Testis (tissue), 3 donors: Measurements from ENCODE around the gene NPAS3. TPM values are rescaled to one million over a fixed set of nuclear protein-coding genes. Genes with fewer than 3 reads are reported as not detected.

Experiments used
- DNase-seq: peaks from one replicate; pipeline ENCODE4 v3.0.0-alpha.2; 2019
- H3K27ac ChIP-seq, 2 donors: fragments of 200-600 bp; sonication (generic); one replicate each; pipeline ENCODE4 v1.5.1; 2019
- H3K27me3 ChIP-seq: fragments of 200-600 bp; sonication (generic); one replicate; pipeline ENCODE4 v1.5.1; 2019
- H3K36me3 ChIP-seq: fragments of 200-600 bp; sonication (generic); one replicate; pipeline ENCODE4 v1.5.1; 2017; ENCODE audit warnings: low read depth; ENCODE audit errors: missing control alignments
- H3K4me1 ChIP-seq: fragments of 200-600 bp; sonication (generic); one replicate; pipeline ENCODE4 v1.5.1; 2019
- H3K4me3 ChIP-seq, 2 donors: fragments of 200-600 bp; sonication (generic); one replicate each; pipeline ENCODE4 v1.5.1; 2017 to 2019
- H3K9me3 ChIP-seq: fragments of 200-600 bp; sonication (generic); one replicate; pipeline ENCODE4 v1.5.1; 2017
- CTCF ChIP-seq, 3 experiments: fragments of 450-650 bp in 2 of 3; fragments of 200-600 bp in 1 of 3; sonication (generic) in 1 of 3; IDR thresholded peaks; one replicate each; pipeline ENCODE4 v1.5.1; 2016 to 2019; ENCODE audit warnings: antibody characterized with exemption in 3 of 3, mild to moderate bottlenecking in 2 of 3, moderate library complexity in 1 of 3
- POLR2A ChIP-seq: fragments of 450-650 bp; IDR thresholded peaks from one replicate; pipeline ENCODE4 v1.6.1; 2017; ENCODE audit warnings: antibody characterized with exemption, mild to moderate bottlenecking, moderate library complexity
- WGBS, 2 donors: methylation state at CpG; one replicate each; pipeline ENCODE4 v1.1.5; 2018; 5-methylcytosine and 5-hydroxymethylcytosine counted together
- intact Hi-C: fragments of 100-400 bp; cut with DNase I; formaldehyde crosslinking; loops from one replicate; pipeline ENCODE4 v1.15.1; 2023; ENCODE audit warnings: low total_unique reads
- polyA plus RNA-seq: library from polyadenylated mRNA; stranded (reverse); fragments of 350-450 nt; fragmentation: Illumina TruSeq; extraction: RNeasy Lipid Tissue Mini Kit (QIAGEN cat#74804); gene quantifications from one replicate; pipeline ENCODE4 v1.2.3, GENCODE V29; 2014; ENCODE audit warnings: low read depth, low replicate concordance; ENCODE audit not compliant: insufficient read depth
- total RNA-seq, 2 donors: library from RNA; depleted of rRNA; stranded (reverse); fragments of >200 nt; gene quantifications; one replicate each; pipeline ENCODE4 v1.2.3, GENCODE V29; 2016

The NPAS3 gene
- total and polyA plus RNA-seq, 3 donors from 2014 or later: 1.1 to 3.7 (median 1.8) TPM

DNA sequence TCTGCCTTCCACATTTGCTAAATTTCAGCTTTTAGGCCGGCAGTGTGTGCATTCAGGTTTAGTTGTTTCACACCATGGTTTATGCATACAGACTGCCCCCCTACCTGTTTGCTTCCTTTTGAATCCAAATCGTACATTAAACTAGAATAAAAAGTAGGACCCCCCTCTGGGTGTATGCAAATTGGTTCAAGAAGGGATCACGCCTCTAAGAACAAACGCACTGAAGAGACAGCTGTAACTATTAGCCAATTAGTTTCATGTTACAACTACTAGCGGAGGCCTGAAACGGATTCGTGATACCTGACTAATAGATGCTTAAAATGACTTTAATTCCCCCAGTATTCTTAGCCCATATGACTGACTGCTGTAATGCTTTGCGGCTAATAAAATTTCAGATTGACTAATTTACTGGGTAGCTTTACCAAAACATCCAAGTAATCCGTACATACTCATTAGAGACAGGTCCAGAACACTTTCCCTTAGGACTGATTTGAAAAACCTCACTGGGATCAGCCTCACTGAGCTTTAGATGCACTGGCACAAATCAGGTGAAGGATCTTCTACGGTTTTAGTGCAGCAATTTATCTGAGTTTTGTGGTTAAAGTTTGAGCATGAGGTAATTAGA is 411.8 kb downstream of the NPAS3 start:
- Histone ChIP-seq H3K27me3 (no peaks in the 10 kb centered on the region), H3K36me3 (no peaks in the 10 kb centered on the region), H3K4me3 (no peak overlapping the region), H3K4me1 (no peaks in the 10 kb centered on the region), H3K27ac (no peak overlapping the region), H3K9me3 (no peaks in the 10 kb centered on the region)
- TF ChIP-seq CTCF (IDR thresholded peaks at IDR 0.05) (no peak), POLR2A (no peak)
- DNase-seq: no peak
- intact Hi-C loops: no loop called here
- WGBS, 2 donors: 84 to 91% methylated on average over 10 of the region's 10 CpGs

GRCh38 chr14:33352821-33353220 is 414.1 kb downstream of the NPAS3 start:
- Histone ChIP-seq H3K4me3 (no peak overlapping the region), H3K4me1 (no peaks in the 10 kb centered on the region), H3K27me3 (no peaks in the 10 kb centered on the region), H3K27ac (no peak overlapping the region), H3K9me3 (no peaks in the 10 kb centered on the region), H3K36me3 (no peaks in the 10 kb centered on the region)
- no peak for TF ChIP-seq CTCF (IDR thresholded peaks at IDR 0.05)
- no peak for TF ChIP-seq POLR2A
- no peak for DNase-seq
- intact Hi-C loops: no loop called here

DNA sequence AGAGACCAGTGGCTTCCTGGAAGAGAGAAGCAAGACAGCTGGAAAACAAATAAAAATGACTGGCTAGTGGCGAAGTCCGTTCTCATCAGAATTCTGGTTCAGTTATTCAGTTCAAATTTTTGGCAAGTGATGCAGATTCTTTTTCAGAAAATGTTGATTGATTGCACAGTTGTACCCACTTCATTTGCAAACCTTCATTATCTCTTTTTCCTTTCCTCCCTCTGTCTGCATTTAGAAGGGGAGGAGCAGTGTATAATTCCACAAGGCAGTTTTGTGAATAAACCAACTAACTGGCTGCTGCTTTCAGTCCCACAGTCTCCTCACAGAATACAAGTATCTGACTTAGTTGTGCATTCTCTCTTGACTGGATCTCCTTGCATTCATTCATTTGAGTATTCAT is 417.5 kb downstream of the NPAS3 start:
- Histone ChIP-seq H3K9me3 (no peaks in the 10 kb centered on the region), H3K4me1 (no peaks in the 10 kb centered on the region), H3K27me3 (no peaks in the 10 kb centered on the region), H3K27ac (no peak overlapping the region), H3K4me3 (no peak overlapping the region), H3K36me3 (no peaks in the 10 kb centered on the region)
- no peak for DNase-seq
- WGBS, 2 donors: 80 to 88% methylated on average over 2 of the region's 2 CpGs
- TF ChIP-seq CTCF (IDR thresholded peaks at IDR 0.05): no peak
- TF ChIP-seq POLR2A: no peak
- intact Hi-C loops: no loop called here

GRCh38 chr14:33357225-33358010 is 418.7 kb downstream of the NPAS3 start:
- H3K4me1 ChIP-seq: no peaks in the 10 kb centered on the region
- intact Hi-C loops: no loop called here
- no peak for DNase-seq
- H3K36me3 ChIP-seq: no peaks in the 10 kb centered on the region
- no peak overlapping the region for H3K27ac ChIP-seq
- no peaks in the 10 kb centered on the region for H3K27me3 ChIP-seq
- no peaks in the 10 kb centered on the region for H3K9me3 ChIP-seq
- TF ChIP-seq POLR2A: no peak
- no peak for TF ChIP-seq CTCF (IDR thresholded peaks at IDR 0.05)
- WGBS, 2 donors: 87 to 91% methylated on average over 8 of the region's 8 CpGs
- H3K4me3 ChIP-seq: no peak overlapping the region
